GM23338 (cell line): ENCODE measurements around the gene CCDC102A. TPM values are rescaled to one million over a fixed set of nuclear protein-coding genes. Genes with fewer than 3 reads are reported as not detected.

Source experiments
- ATAC-seq: fragments of 200-7000 bp; cut with Tn5 transposase; 3 replicates; pipeline ENCODE4 v1.9.1; 2020
- DNase-seq: peaks from one replicate; pipeline ENCODE4 v3.0.0-alpha.2; 2015; ENCODE audit warnings: low spot score
- H2AFZ ChIP-seq: fragments of 200-600 bp; sonication (generic); 2 replicates; pipeline ENCODE4 v1.8.0; 2016; ENCODE audit warnings: antibody characterized with exemption, mild to moderate bottlenecking, moderate library complexity
- H3F3A ChIP-seq: fragments of 200-600 bp; sonication (generic); replicated peaks from 2 replicates; pipeline ENCODE4 v1.8.0; 2017; ENCODE audit warnings: antibody characterized with exemption, mixed run types, low read depth
- H3K27ac ChIP-seq: fragments of 200-600 bp; sonication (generic); 2 replicates; pipeline ENCODE4 v1.6.1; 2016; ENCODE audit warnings: low read depth
- H3K27me3 ChIP-seq: fragments of 200-600 bp; sonication (generic); 2 replicates; pipeline ENCODE4 v1.8.0; 2016; ENCODE audit warnings: mild to moderate bottlenecking, mixed run types, moderate library complexity; ENCODE audit not compliant: insufficient read depth
- H3K36me3 ChIP-seq: fragments of 200-600 bp; sonication (generic); 2 replicates; pipeline ENCODE4 v1.8.0; 2016; ENCODE audit warnings: mild to moderate bottlenecking; ENCODE audit not compliant: insufficient read depth
- H3K4me1 ChIP-seq: fragments of 200-600 bp; sonication (generic); 2 replicates; pipeline ENCODE4 v1.8.0; 2016; ENCODE audit warnings: mild to moderate bottlenecking, moderate library complexity; ENCODE audit not compliant: insufficient read depth
- H3K4me2 ChIP-seq: fragments of 200-600 bp; sonication (generic); 2 replicates; pipeline ENCODE4 v1.7.1; 2017; ENCODE audit warnings: mixed run types
- H3K4me3 ChIP-seq: fragments of 200-600 bp; sonication (generic); 2 replicates; pipeline ENCODE4 v1.6.1; 2016; ENCODE audit warnings: mixed run types
- H3K79me2 ChIP-seq: fragments of 200-600 bp; sonication (generic); replicated peaks from 2 replicates; pipeline ENCODE4 v1.8.0; 2017; ENCODE audit warnings: mild to moderate bottlenecking; ENCODE audit not compliant: insufficient read depth
- H3K9me2 ChIP-seq: fragments of 200-600 bp; sonication (generic); 2 replicates; pipeline ENCODE4 v1.8.0; 2017; ENCODE audit not compliant: insufficient read depth
- H4K20me1 ChIP-seq: fragments of 200-600 bp; sonication (generic); replicated peaks from 2 replicates; pipeline ENCODE4 v1.8.0; 2017; ENCODE audit warnings: mild to moderate bottlenecking; ENCODE audit not compliant: insufficient read depth
- H3K27ac Mint-ChIP-seq: 2 replicates; pipeline ENCODE4 v1.8.0; 2020; ENCODE audit warnings: inconsistent platforms, mild to moderate bottlenecking, moderate library complexity, mixed read lengths
- H3K27me3 Mint-ChIP-seq: 3 replicates; pipeline ENCODE4 v1.8.0; 2022; ENCODE audit warnings: low read depth, mild to moderate bottlenecking, moderate library complexity, mixed read lengths, inconsistent platforms; ENCODE audit not compliant: insufficient read depth, poor library complexity
- H3K36me3 Mint-ChIP-seq: 3 replicates; pipeline ENCODE4 v1.8.0; 2021; ENCODE audit warnings: low read depth, mild to moderate bottlenecking, inconsistent platforms, moderate library complexity, mixed read lengths
- H3K4me1 Mint-ChIP-seq: 3 replicates; pipeline ENCODE4 v1.8.0; 2020; ENCODE audit warnings: mild to moderate bottlenecking, inconsistent platforms, mixed read lengths
- H3K4me3 Mint-ChIP-seq: 3 replicates; pipeline ENCODE4 v1.8.0; 2021; ENCODE audit warnings: moderate library complexity, mild to moderate bottlenecking, inconsistent platforms, mixed read lengths
- H3K9me3 Mint-ChIP-seq: 3 replicates; pipeline ENCODE4 v1.8.0; 2020; ENCODE audit warnings: moderate library complexity, mild to moderate bottlenecking, inconsistent platforms, mixed read lengths
- CREB1 ChIP-seq: fragments of 250-450 bp; sonication (Bioruptor Pico); IDR thresholded peaks from 2 replicates; pipeline ENCODE4 v1.5.0; 2020; ENCODE audit warnings: low read depth, mild to moderate bottlenecking, moderate library complexity
- ETS1 ChIP-seq: IDR thresholded peaks from 2 replicates; pipeline ENCODE4 v1.6.1; 2016; ENCODE audit warnings: antibody characterized with exemption
- EZH2 ChIP-seq: fragments of 200-600 bp; sonication (generic); IDR thresholded peaks from one replicate; pipeline ENCODE4 v1.8.0; 2017; ENCODE audit warnings: antibody characterized with exemption, mild to moderate bottlenecking, low read depth; ENCODE audit not compliant: unreplicated experiment
- EZH2phosphoT487 ChIP-seq: fragments of 200-600 bp; sonication (generic); IDR thresholded peaks from one replicate; pipeline ENCODE4 v1.8.1; 2018; ENCODE audit warnings: antibody characterized with exemption; ENCODE audit not compliant: unreplicated experiment
- JUNB ChIP-seq: IDR thresholded peaks from one replicate; pipeline ENCODE4 v1.6.1; 2016; ENCODE audit warnings: antibody characterized with exemption; ENCODE audit not compliant: unreplicated experiment
- NANOG ChIP-seq: IDR thresholded peaks from 2 replicates; pipeline ENCODE4 v1.6.1; 2016; ENCODE audit warnings: antibody characterized with exemption, borderline replicate concordance
- POLR2AphosphoS5 ChIP-seq: IDR thresholded peaks from 2 replicates; pipeline ENCODE4 v1.6.1; 2016; ENCODE audit warnings: antibody characterized with exemption, low read depth
- STAT1 ChIP-seq: IDR thresholded peaks from one replicate; pipeline ENCODE4 v1.6.1; 2016; ENCODE audit warnings: antibody characterized with exemption; ENCODE audit not compliant: unreplicated experiment
- ZNF114 ChIP-seq: fragments of 250-450 bp; sonication (Bioruptor Pico); IDR thresholded peaks from 2 replicates; pipeline ENCODE4 v1.5.0; 2020; ENCODE audit warnings: mild to moderate bottlenecking, moderate library complexity
- ZNF331 ChIP-seq: fragments of 250-450 bp; sonication (Bioruptor Pico); IDR thresholded peaks from 2 replicates; pipeline ENCODE4 v1.5.0; 2020; ENCODE audit warnings: low read depth, mild to moderate bottlenecking, moderate library complexity
- ZNF462 ChIP-seq: fragments of 250-450 bp; sonication (Bioruptor Pico); IDR thresholded peaks from 2 replicates; pipeline ENCODE4 v1.5.0; 2020; ENCODE audit warnings: mild to moderate bottlenecking, moderate library complexity
- polyA plus RNA-seq: library from polyadenylated mRNA; unstranded; fragments of >200 nt; fragmentation: Nextera tagmentation; extraction: Ambion mirVana; gene quantifications from 2 replicates; pipeline ENCODE4 v1.2.1, GENCODE V29; 2016
- total RNA-seq: library from RNA; depleted of rRNA; stranded (reverse); fragments of >200 nt; shearing (Covaris generic); gene quantifications from 2 replicates; pipeline ENCODE4 v1.2.3, GENCODE V29; 2014
- TF ChIP-seq, protein P1 (sequence below): IDR thresholded peaks from one replicate; pipeline ENCODE4 v1.6.1; 2018; ENCODE audit warnings: antibody characterized with exemption; ENCODE audit not compliant: unreplicated experiment
- TF ChIP-seq, protein P2 (sequence below), 2 experiments: fragments of 200-600 bp in 1 of 2; sonication (generic) in 1 of 2; conservative IDR thresholded peaks; 2 replicates each; pipeline versions ENCODE4 v1.5.1 to v1.6.1; 2016 to 2017; ENCODE audit warnings: antibody characterized with exemption in 2 of 2, low read depth in 2 of 2, mild to moderate bottlenecking in 2 of 2, moderate library complexity in 1 of 2

CCDC102A gene
- total and polyA plus RNA-seq, 2 experiments from 2014 or later: 2.0 to 5.2 TPM

- no peak for DNase-seq
- Mint-ChIP-seq H3K9me3 (peaks cover 14% of the 10 kb centered on the region; the same call in 2 of the 3 replicates), H3K4me1 (peaks cover 22% of the 10 kb centered on the region), H3K36me3 (no peaks in the 10 kb centered on the region; the same call in 2 of the 3 replicates), H3K4me3 (no peak overlapping the region), H3K27ac (no peak overlapping the region), H3K27me3 (peaks cover 12% of the 10 kb centered on the region)
- H3K4me3 ChIP-seq: no peak overlapping the region
- peaks cover 10% of the 10 kb centered on the region; the same call in 1 of the 2 replicates for H3K27me3 ChIP-seq
- peaks cover 14% of the 10 kb centered on the region; the same call in 1 of the 2 replicates for H3K4me1 ChIP-seq
- no peak overlapping the region for H2AFZ ChIP-seq
- ATAC-seq: no peak
- TF ChIP-seq ZNF114 (CRISPR knock-in tag) (no peak), ZNF331 (CRISPR knock-in tag) (no peak), EZH2phosphoT487 (no peak), ETS1 (no peak), POLR2AphosphoS5 (no peak), CREB1 (CRISPR knock-in tag) (no peak), EZH2 (no peak), STAT1 (no peak), JUNB (no peak), NANOG (no peak), ZNF462 (CRISPR knock-in tag) (no peak)
- TF ChIP-seq, protein P1, sequence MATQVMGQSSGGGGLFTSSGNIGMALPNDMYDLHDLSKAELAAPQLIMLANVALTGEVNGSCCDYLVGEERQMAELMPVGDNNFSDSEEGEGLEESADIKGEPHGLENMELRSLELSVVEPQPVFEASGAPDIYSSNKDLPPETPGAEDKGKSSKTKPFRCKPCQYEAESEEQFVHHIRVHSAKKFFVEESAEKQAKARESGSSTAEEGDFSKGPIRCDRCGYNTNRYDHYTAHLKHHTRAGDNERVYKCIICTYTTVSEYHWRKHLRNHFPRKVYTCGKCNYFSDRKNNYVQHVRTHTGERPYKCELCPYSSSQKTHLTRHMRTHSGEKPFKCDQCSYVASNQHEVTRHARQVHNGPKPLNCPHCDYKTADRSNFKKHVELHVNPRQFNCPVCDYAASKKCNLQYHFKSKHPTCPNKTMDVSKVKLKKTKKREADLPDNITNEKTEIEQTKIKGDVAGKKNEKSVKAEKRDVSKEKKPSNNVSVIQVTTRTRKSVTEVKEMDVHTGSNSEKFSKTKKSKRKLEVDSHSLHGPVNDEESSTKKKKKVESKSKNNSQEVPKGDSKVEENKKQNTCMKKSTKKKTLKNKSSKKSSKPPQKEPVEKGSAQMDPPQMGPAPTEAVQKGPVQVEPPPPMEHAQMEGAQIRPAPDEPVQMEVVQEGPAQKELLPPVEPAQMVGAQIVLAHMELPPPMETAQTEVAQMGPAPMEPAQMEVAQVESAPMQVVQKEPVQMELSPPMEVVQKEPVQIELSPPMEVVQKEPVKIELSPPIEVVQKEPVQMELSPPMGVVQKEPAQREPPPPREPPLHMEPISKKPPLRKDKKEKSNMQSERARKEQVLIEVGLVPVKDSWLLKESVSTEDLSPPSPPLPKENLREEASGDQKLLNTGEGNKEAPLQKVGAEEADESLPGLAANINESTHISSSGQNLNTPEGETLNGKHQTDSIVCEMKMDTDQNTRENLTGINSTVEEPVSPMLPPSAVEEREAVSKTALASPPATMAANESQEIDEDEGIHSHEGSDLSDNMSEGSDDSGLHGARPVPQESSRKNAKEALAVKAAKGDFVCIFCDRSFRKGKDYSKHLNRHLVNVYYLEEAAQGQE: no peak
- TF ChIP-seq, protein P2, sequence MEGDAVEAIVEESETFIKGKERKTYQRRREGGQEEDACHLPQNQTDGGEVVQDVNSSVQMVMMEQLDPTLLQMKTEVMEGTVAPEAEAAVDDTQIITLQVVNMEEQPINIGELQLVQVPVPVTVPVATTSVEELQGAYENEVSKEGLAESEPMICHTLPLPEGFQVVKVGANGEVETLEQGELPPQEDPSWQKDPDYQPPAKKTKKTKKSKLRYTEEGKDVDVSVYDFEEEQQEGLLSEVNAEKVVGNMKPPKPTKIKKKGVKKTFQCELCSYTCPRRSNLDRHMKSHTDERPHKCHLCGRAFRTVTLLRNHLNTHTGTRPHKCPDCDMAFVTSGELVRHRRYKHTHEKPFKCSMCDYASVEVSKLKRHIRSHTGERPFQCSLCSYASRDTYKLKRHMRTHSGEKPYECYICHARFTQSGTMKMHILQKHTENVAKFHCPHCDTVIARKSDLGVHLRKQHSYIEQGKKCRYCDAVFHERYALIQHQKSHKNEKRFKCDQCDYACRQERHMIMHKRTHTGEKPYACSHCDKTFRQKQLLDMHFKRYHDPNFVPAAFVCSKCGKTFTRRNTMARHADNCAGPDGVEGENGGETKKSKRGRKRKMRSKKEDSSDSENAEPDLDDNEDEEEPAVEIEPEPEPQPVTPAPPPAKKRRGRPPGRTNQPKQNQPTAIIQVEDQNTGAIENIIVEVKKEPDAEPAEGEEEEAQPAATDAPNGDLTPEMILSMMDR (conservative IDR thresholded peaks at IDR 0.05; ENCODE audit: low read depth in 2 of 2): no peak
- H3K79me2 ChIP-seq: no peaks in the 10 kb centered on the region
- no peaks in the 10 kb centered on the region for H3F3A ChIP-seq
- H4K20me1 ChIP-seq: no peaks in the 10 kb centered on the region
- no peak overlapping the region for H3K27ac ChIP-seq
- H3K4me2 ChIP-seq: no peak overlapping the region
- no peaks in the 10 kb centered on the region for H3K9me2 ChIP-seq
- no peaks in the 10 kb centered on the region for H3K36me3 ChIP-seq
These were observed 47.1 kb downstream of the CCDC102A start for GRCh38 chr16:57489229-57489628.
